Karpas-422 (cell line): Measurements from ENCODE around the gene OGFOD3. TPM values are rescaled to one million over a fixed set of nuclear protein-coding genes. Genes with fewer than 3 reads are reported as not detected.
"Not testable (repeated sequence)": the region's sequence is repeated elsewhere in the genome, so short reads cannot be mapped to it uniquely, and the experiment has no call there.

ENCODE experiments used
- DNase-seq: peaks from one replicate; pipeline ENCODE4 v3.0.0-alpha.2; 2015
- H2AFZ ChIP-seq: fragments of 200-600 bp; sonication (generic); 2 replicates; pipeline ENCODE4 v1.6.1; 2014; ENCODE audit warnings: antibody characterized with exemption, low read length, mixed read lengths
- H3K27ac ChIP-seq: fragments of 200-600 bp; sonication (generic); 2 replicates; pipeline ENCODE4 v1.5.1; 2014; ENCODE audit warnings: mild to moderate bottlenecking, low read length, moderate library complexity
- H3K27me3 ChIP-seq: fragments of 200-600 bp; sonication (generic); 2 replicates; pipeline ENCODE4 v1.6.1; 2014; ENCODE audit warnings: low read length, mixed read lengths
- H3K36me3 ChIP-seq: fragments of 200-600 bp; sonication (generic); 2 replicates; pipeline ENCODE4 v1.6.1; 2014; ENCODE audit warnings: low read length, mixed read lengths; ENCODE audit not compliant: insufficient read depth
- H3K4me1 ChIP-seq: fragments of 200-600 bp; sonication (generic); 2 replicates; pipeline ENCODE4 v1.6.1; 2014; ENCODE audit warnings: mild to moderate bottlenecking, low read length, mixed read lengths
- H3K4me2 ChIP-seq: fragments of 200-600 bp; sonication (generic); 2 replicates; pipeline ENCODE4 v1.6.1; 2014; ENCODE audit warnings: low read length, low read depth, mild to moderate bottlenecking; ENCODE audit not compliant: poor library complexity, severe bottlenecking
- H3K4me3 ChIP-seq: fragments of 200-600 bp; sonication (generic); 2 replicates; pipeline ENCODE4 v1.5.1; 2014; ENCODE audit warnings: mild to moderate bottlenecking, antibody characterized with exemption, low read length, mixed read lengths
- H3K79me2 ChIP-seq: fragments of 200-600 bp; sonication (generic); 2 replicates; pipeline ENCODE4 v1.6.1; 2014; ENCODE audit warnings: mild to moderate bottlenecking, low read length, mixed read lengths
- H3K9ac ChIP-seq: fragments of 200-600 bp; sonication (generic); 2 replicates; pipeline ENCODE4 v1.6.0; 2014; ENCODE audit warnings: low read length
- H3K9me2 ChIP-seq: fragments of 200-600 bp; sonication (generic), shearing (Covaris generic); replicated peaks from 2 replicates; pipeline ENCODE4 v1.6.0; 2014; ENCODE audit warnings: mild to moderate bottlenecking, low read length, moderate library complexity; ENCODE audit not compliant: insufficient read depth
- H3K9me3 ChIP-seq: fragments of 300-700, 200-600 bp; sonication (generic); 2 replicates; pipeline ENCODE4 v1.6.1; 2014; ENCODE audit warnings: low read length, mixed read lengths
- H4K20me1 ChIP-seq: fragments of 200-600 bp; sonication (generic); 2 replicates; pipeline ENCODE4 v1.6.1; 2014; ENCODE audit warnings: mild to moderate bottlenecking, antibody characterized with exemption, low read length, low read depth; ENCODE audit not compliant: insufficient read depth
- total RNA-seq: library from RNA; depleted of rRNA; stranded (reverse); fragments of >200 nt; shearing (Covaris generic); gene quantifications from 2 replicates; pipeline ENCODE4 v1.2.3, GENCODE V29; 2014; ENCODE audit warnings: low replicate concordance

Gene OGFOD3
- total RNA-seq, 1 experiment from 2014 or later, result 14.8 TPM

DNA sequence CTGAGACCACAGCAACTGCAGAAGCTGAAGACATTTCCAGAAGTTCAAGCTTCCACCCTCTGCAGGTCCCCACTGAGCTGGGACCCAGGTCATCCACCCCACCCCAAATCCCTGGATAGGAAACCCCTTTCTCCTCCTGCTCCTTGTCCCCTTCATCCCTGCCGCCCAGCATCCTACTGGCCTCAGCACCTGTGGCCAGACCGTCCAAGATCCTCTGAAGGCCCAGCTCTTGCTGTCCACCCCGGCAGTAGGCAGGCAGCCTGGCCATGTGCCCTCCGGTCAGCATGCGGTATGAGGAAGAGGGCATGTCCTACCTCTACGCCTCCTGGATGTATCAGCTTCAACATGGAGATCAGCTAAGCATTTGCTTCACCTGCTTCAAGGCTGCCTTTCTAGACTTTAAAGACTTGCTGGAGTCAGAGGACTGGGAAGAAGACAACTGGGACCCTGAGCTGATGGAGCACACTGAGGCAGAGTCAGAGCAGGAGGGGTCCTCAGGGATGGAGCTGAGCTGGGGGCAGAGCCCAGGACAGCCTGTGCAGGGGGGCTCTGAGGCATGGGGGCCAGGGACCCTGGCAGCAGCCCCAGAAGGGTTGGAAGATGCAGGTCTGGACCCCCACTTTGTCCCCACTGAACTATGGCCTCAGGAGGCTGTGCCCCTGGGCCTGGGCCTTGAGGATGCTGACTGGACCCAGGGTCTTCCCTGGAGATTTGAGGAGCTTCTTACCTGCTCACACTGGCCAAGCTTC lies 56.3 kb downstream of the OGFOD3 start:
- Histone ChIP-seq H3K9me3 (no peaks in the 10 kb centered on the region), H3K36me3 (no peaks in the 10 kb centered on the region), H3K4me2 (no peak overlapping the region), H2AFZ (no peak overlapping the region), H3K4me1 (peaks cover 8% of the 10 kb centered on the region), H3K9ac (no peak overlapping the region), H3K4me3 (no peak overlapping the region), H4K20me1 (no peaks in the 10 kb centered on the region), H3K79me2 (no peaks in the 10 kb centered on the region), H3K27ac (no peak overlapping the region), H3K27me3 (no peaks in the 10 kb centered on the region), H3K9me2 (no peaks in the 10 kb centered on the region)
- no peak for DNase-seq

GRCh38 chr17:82359451-82360074 lies 58.8 kb downstream of the OGFOD3 start:
- H3K4me1 ChIP-seq, result peaks cover 15% of the 10 kb centered on the region
- not testable (repeated sequence) for H3K9me2 ChIP-seq, H3K9ac ChIP-seq, H3K9me3 ChIP-seq, H4K20me1 ChIP-seq, H3K4me3 ChIP-seq, H3K79me2 ChIP-seq, DNase-seq, H2AFZ ChIP-seq, H3K27me3 ChIP-seq, H3K36me3 ChIP-seq, H3K4me2 ChIP-seq, H3K27ac ChIP-seq

DNA sequence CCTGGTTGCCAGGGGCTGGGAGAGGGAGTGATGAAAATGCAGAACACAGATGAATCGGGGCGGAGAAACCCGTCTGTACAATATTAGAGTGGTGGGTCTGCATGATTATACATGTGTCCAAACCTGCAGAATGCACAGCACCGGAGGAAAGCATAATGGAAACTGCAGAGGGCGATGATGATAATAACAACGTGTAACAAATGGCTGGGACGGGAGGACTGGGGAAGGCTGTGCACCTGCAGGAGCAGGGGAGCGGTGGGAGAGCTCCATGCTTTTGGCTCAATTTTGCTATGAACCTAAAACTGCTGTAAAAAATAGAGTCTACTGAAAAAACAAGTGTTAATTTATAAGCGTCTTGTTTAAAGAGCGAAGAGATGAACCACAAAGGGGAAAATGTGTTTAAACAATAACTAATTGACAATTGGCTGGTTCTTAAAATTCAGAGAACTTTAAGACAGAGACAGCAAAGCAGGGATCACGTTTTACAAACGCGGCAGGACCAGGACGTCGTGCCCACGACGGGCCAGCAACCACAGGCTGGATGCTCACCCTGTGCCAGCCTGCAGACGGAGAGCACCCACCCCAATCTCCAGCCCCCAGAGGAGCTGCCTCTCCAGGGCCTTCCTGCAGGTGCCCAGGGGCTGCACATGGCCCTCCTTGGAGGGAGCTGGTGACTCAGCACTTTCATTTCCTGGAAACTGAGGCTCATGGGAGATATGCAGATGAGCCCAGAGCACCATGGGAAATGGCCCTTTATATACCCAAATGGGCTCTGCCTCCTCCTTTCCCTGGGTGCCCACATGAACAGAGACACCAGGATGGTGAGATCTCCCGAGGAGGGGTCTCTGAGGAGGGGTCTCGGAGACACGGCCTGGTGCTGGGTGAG lies 59.7 kb downstream of the OGFOD3 start, which contains the start of gene TEX19:
TEX19 (plus strand) TSS at position 783 of the 886 bp plus-strand sequence. CDS start 2,904 bp downstream, outside the sequence.
- Histone ChIP-seq H3K4me2 (no peak within 1 kb of the TSS), H3K4me3 (no peak within 1 kb of the TSS), H2AFZ (0 out of 2 replicates have a peak within 1 kb of the TSS, but pooled peaks have one; percentile 52)

DNA sequence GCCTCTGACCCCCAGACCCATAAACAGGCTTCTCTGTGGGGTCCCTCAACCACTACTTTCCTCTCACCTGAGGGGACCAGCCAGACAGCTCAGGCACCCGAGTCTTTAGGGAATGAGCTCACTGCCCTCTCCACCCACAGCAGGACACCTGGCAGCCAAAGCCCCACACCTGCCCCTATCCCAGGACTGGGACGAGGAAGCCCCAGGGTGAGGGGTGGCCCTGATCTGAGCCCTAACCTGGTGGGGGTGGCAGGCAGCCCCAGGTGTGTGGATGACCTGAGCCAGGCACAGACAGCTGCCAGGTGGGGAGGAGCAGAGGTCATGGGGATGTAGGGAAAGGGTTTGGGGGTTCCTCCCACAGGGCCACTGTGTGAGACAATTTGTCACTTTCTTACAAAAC lies 61.0 kb downstream of the OGFOD3 start:
- Histone ChIP-seq H4K20me1 (no peaks in the 10 kb centered on the region), H2AFZ (no peak overlapping the region), H3K9me3 (no peaks in the 10 kb centered on the region), H3K27me3 (no peaks in the 10 kb centered on the region), H3K4me3 (no peak overlapping the region), H3K36me3 (no peaks in the 10 kb centered on the region), H3K4me1 (peaks cover 15% of the 10 kb centered on the region), H3K4me2 (no peak overlapping the region), H3K27ac (no peak overlapping the region), H3K79me2 (no peaks in the 10 kb centered on the region), H3K9ac (no peak overlapping the region), H3K9me2 (no peaks in the 10 kb centered on the region)
- DNase-seq, result no peak

More for the DNA sequence above, 59.7 kb downstream of the OGFOD3 start, which contains the start of gene TEX19:
- Histone ChIP-seq H3K79me2 (no peaks in the 10 kb centered on the region), H3K9me2 (no peaks in the 10 kb centered on the region), H3K36me3 (no peaks in the 10 kb centered on the region), H4K20me1 (no peaks in the 10 kb centered on the region), H3K4me1 (peaks cover 15% of the 10 kb centered on the region), H3K27me3 (no peaks in the 10 kb centered on the region), H3K27ac (no peak within 1 kb of the TSS), H3K9me3 (no peaks in the 10 kb centered on the region), H3K9ac (no peak within 1 kb of the TSS)
- peak; percentile 83 for DNase-seq

DNA sequence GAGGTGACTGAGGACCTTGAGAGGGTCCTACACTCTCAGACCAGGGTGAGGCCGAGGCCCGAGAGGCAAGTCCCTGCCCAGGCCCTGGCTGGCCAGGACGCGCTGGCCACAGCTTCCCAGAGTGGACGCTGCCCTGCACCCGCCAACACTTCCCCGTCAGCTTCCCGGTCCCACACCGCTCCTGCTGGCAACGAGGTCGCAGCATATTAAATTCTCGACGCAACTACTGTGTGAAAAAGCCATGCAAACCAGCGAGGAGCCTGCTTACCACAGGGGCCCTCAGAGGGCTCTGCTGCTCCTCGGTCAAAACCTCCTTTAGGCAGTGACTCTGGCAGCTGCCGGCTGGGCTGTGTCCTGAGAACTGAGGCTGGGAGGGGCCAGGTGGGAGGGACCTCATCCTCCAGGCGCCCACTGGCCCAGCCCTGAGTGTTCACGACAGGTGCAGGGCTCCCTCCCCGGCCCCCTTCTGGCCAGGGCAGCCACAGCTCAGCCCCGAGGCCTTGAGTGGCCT lies 61.5 kb downstream of the OGFOD3 start:
- no peak overlapping the region for H3K4me2 ChIP-seq
- H3K4me3 ChIP-seq, result no peak overlapping the region
- peaks cover 15% of the 10 kb centered on the region for H3K4me1 ChIP-seq
- H4K20me1 ChIP-seq, result 0 out of 2 replicates have a peak, but pooled peaks cover 3% of the 10 kb centered on the region
- no peak overlapping the region for H3K27ac ChIP-seq
- H3K27me3 ChIP-seq, result no peaks in the 10 kb centered on the region
- H3K9me2 ChIP-seq, result no peaks in the 10 kb centered on the region
- DNase-seq, result no peak
- no peak overlapping the region for H2AFZ ChIP-seq
- no peaks in the 10 kb centered on the region for H3K9me3 ChIP-seq
- H3K79me2 ChIP-seq, result no peaks in the 10 kb centered on the region
- no peak overlapping the region for H3K9ac ChIP-seq
- H3K36me3 ChIP-seq, result no peaks in the 10 kb centered on the region

GRCh38 chr17:82355770-82356427 lies 62.5 kb downstream of the OGFOD3 start:
- H3K9me3 ChIP-seq, result no peaks in the 10 kb centered on the region
- no peak for DNase-seq
- H3K79me2 ChIP-seq, result no peaks in the 10 kb centered on the region
- no peaks in the 10 kb centered on the region for H3K27me3 ChIP-seq
- H2AFZ ChIP-seq, result no peak overlapping the region
- H3K9ac ChIP-seq, result no peak overlapping the region
- H4K20me1 ChIP-seq, result 0 out of 2 replicates have a peak, but pooled peaks cover 3% of the 10 kb centered on the region
- no peaks in the 10 kb centered on the region for H3K36me3 ChIP-seq
- H3K27ac ChIP-seq, result no peak overlapping the region
- no peaks in the 10 kb centered on the region for H3K9me2 ChIP-seq
- no peak overlapping the region for H3K4me2 ChIP-seq
- H3K4me1 ChIP-seq, result peaks cover 15% of the 10 kb centered on the region
- H3K4me3 ChIP-seq, result no peak overlapping the region

GRCh38 chr17:82354804-82355308 lies 63.5 kb downstream of the OGFOD3 start:
- Histone ChIP-seq H3K4me2 (no peak overlapping the region), H3K4me3 (no peak overlapping the region), H4K20me1 (0 out of 2 replicates have a peak, but pooled peaks cover 3% of the 10 kb centered on the region), H3K79me2 (no peaks in the 10 kb centered on the region), H3K9ac (no peak overlapping the region), H3K27ac (no peak overlapping the region), H3K9me2 (no peaks in the 10 kb centered on the region), H2AFZ (no peak overlapping the region), H3K36me3 (no peaks in the 10 kb centered on the region), H3K27me3 (no peaks in the 10 kb centered on the region), H3K9me3 (no peaks in the 10 kb centered on the region), H3K4me1 (peaks cover 15% of the 10 kb centered on the region)
- no peak for DNase-seq
